Measurements from ENCODE around the gene CLIC6.
"Not testable (repeated sequence)": the region's sequence is repeated elsewhere in the genome, so short reads cannot be mapped to it uniquely, and the experiment has no call there.

The CLIC6 gene

DNA sequence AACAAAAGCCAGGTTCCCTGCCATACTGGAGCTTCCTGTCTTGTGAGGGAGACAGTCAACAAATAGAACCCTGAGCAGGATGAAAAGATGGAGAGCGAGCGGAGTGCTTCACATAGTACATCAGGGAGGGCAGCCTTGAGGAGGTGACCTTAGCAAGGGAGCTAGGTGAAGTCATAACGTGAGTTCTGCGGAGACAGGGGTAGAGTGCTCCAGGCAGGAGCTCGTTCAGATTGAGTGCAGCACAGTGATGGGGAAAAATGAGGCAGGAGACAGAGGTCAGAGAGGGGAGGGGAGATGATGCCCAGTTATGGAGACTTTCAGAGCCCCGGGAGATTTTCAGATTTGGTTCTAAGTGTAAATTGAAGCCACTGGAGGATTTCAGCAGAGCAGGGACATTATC lies 15.3 kb upstream of the CLIC6 start:
- peaks cover 51% of the 10 kb centered on the region for H3K27me3 ChIP-seq
- H3K4me3 ChIP-seq (ENCODE audit: low read depth in 1 of 2, low read length in 1 of 2) = no peak overlapping the region
- no peaks in the 10 kb centered on the region for H3K36me3 ChIP-seq
- no peaks in the 10 kb centered on the region for H3K9me3 ChIP-seq
- H3K4me1 ChIP-seq (ENCODE audit: control insufficient read depth in 1 of 2, insufficient read depth in 1 of 2, low read depth in 1 of 2, low read length in 1 of 2) = no peaks in the 10 kb centered on the region
- H3K27ac ChIP-seq = no peak overlapping the region
- TF ChIP-seq, protein P1, sequence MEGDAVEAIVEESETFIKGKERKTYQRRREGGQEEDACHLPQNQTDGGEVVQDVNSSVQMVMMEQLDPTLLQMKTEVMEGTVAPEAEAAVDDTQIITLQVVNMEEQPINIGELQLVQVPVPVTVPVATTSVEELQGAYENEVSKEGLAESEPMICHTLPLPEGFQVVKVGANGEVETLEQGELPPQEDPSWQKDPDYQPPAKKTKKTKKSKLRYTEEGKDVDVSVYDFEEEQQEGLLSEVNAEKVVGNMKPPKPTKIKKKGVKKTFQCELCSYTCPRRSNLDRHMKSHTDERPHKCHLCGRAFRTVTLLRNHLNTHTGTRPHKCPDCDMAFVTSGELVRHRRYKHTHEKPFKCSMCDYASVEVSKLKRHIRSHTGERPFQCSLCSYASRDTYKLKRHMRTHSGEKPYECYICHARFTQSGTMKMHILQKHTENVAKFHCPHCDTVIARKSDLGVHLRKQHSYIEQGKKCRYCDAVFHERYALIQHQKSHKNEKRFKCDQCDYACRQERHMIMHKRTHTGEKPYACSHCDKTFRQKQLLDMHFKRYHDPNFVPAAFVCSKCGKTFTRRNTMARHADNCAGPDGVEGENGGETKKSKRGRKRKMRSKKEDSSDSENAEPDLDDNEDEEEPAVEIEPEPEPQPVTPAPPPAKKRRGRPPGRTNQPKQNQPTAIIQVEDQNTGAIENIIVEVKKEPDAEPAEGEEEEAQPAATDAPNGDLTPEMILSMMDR (IDR thresholded peaks at IDR 0.05) = no peak

DNA sequence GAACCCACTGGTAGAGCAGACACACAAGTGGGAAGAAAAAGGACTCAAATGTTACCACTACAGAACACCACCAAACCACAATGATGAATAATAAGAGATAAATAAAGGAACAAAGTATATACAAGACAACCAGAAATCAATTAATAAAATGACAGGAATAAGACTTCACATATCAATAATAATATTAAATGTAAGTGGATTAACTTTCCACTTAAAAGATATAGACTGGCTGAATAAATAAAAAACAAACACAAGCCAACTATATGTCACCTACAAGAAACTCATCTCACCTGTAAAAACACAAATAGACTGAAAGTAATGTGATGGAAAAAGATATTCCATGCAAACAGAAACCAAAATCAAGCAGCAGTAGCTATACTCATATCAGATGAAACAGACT lies 6.9 kb upstream of the CLIC6 start:
- Histone ChIP-seq H3K27me3 (peaks cover 79% of the 10 kb centered on the region), H3K4me3 (ENCODE audit: low read depth in 1 of 2, low read length in 1 of 2) (no peak overlapping the region), H3K9me3 (no peaks in the 10 kb centered on the region), H3K36me3 (no peaks in the 10 kb centered on the region), H3K27ac (no peak overlapping the region), H3K4me1 (ENCODE audit: control insufficient read depth in 1 of 2, insufficient read depth in 1 of 2, low read depth in 1 of 2, low read length in 1 of 2) (no peaks in the 10 kb centered on the region)
- TF ChIP-seq, protein P1 (IDR thresholded peaks at IDR 0.05) = no peak

DNA sequence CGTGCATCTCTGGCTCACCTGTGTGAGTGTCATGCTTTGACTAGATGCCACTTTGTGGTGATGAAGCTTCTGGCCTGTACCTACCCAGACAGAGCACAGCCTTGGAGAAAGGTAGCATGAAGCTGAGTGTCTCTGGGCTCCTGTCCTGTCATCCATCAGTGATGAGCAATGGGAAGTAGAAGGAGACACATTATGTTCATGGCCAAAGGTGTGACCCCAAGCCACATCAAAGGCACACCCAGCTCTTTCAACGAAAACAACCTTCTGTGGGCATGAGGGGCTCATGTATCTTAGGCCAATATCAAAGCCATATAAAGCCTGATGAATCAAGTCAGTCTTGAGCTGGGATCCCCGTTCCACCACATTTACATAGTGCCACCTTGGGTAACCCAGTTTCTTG lies 1.0 kb upstream of the CLIC6 start:
- no peak overlapping the region for H3K27ac ChIP-seq
- no peaks in the 10 kb centered on the region for H3K36me3 ChIP-seq
- TF ChIP-seq, protein P1 (IDR thresholded peaks at IDR 0.05) = no peak
- no peak overlapping the region for H3K4me3 ChIP-seq (ENCODE audit: low read depth in 1 of 2, low read length in 1 of 2)
- peaks cover 93% of the 10 kb centered on the region for H3K27me3 ChIP-seq
- H3K9me3 ChIP-seq = no peaks in the 10 kb centered on the region
- H3K4me1 ChIP-seq (ENCODE audit: control insufficient read depth in 1 of 2, insufficient read depth in 1 of 2, low read depth in 1 of 2, low read length in 1 of 2) = peaks cover 0 to 6% of the 10 kb centered on the region in 2 experiments

DNA sequence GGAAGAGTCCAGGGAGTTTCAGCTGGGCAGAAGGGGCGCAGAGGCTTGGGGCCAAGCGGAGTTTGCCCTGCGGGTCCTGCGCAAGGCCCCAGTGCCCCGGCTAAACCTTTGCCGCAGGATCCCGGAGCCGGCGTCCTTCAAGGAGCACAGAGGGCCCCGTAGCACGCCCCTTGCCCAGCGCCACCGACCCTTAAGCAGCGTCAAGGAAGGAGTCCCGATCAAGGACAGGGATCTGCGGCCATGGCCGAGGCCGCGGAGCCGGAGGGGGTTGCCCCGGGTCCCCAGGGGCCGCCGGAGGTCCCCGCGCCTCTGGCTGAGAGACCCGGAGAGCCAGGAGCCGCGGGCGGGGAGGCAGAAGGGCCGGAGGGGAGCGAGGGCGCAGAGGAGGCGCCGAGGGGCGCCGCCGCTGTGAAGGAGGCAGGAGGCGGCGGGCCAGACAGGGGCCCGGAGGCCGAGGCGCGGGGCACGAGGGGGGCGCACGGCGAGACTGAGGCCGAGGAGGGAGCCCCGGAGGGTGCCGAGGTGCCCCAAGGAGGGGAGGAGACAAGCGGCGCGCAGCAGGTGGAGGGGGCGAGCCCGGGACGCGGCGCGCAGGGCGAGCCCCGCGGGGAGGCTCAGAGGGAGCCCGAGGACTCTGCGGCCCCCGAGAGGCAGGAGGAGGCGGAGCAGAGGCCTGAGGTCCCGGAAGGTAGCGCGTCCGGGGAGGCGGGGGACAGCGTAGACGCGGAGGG lies 520 bp downstream of the CLIC6 start:
- TF ChIP-seq, protein P1 (IDR thresholded peaks at IDR 0.05) = no peak
- Histone ChIP-seq H3K36me3 (no peaks in the 10 kb centered on the region), H3K4me1 (ENCODE audit: control insufficient read depth in 1 of 2, insufficient read depth in 1 of 2, low read depth in 1 of 2, low read length in 1 of 2) (peaks cover 0 to 6% of the 10 kb centered on the region in 2 experiments), H3K9me3 (no peaks in the 10 kb centered on the region), H3K4me3 (ENCODE audit: low read depth in 1 of 2, low read length in 1 of 2) (no peak overlapping the region), H3K27ac (no peak overlapping the region), H3K27me3 (peaks cover 95% of the 10 kb centered on the region)

DNA sequence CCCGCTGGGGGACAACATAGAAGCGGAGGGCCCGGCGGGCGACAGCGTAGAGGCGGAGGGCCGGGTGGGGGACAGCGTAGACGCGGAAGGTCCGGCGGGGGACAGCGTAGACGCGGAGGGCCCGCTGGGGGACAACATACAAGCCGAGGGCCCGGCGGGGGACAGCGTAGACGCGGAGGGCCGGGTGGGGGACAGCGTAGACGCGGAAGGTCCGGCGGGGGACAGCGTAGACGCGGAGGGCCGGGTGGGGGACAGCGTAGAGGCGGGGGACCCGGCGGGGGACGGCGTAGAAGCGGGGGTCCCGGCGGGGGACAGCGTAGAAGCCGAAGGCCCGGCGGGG lies 1.1 kb downstream of the CLIC6 start:
- H3K4me3 ChIP-seq (ENCODE audit: low read depth in 1 of 2, low read length in 1 of 2); H3K27ac ChIP-seq; H3K4me1 ChIP-seq (ENCODE audit: control insufficient read depth in 1 of 2, insufficient read depth in 1 of 2, low read depth in 1 of 2, low read length in 1 of 2); H3K36me3 ChIP-seq; H3K9me3 ChIP-seq: not testable (repeated sequence)
- H3K27me3 ChIP-seq = peaks cover 99% of the 10 kb centered on the region

DNA sequence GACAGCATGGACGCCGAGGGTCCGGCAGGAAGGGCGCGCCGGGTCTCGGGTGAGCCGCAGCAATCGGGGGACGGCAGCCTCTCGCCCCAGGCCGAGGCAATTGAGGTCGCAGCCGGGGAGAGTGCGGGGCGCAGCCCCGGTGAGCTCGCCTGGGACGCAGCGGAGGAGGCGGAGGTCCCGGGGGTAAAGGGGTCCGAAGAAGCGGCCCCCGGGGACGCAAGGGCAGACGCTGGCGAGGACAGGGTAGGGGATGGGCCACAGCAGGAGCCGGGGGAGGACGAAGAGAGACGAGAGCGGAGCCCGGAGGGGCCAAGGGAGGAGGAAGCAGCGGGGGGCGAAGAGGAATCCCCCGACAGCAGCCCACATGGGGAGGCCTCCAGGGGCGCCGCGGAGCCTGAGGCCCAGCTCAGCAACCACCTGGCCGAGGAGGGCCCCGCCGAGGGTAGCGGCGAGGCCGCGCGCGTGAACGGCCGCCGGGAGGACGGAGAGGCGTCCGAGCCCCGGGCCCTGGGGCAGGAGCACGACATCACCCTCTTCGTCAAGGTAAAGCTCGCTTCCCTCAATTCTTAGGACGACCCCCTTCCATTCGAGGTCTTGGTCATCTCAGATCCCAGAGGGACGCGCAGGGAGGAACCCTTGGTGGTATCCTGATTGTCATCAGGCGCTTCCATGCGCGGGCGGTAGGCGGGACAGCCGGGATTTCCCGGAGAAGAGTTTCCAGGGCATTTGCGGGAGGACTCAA lies 1.6 kb downstream of the CLIC6 start:
- Histone ChIP-seq H3K27me3 (peaks cover 99% of the 10 kb centered on the region), H3K36me3 (no peaks in the 10 kb centered on the region), H3K9me3 (no peaks in the 10 kb centered on the region), H3K4me1 (ENCODE audit: control insufficient read depth in 1 of 2, insufficient read depth in 1 of 2, low read depth in 1 of 2, low read length in 1 of 2) (peaks cover 0 to 6% of the 10 kb centered on the region in 2 experiments), H3K27ac (no peak overlapping the region), H3K4me3 (ENCODE audit: low read depth in 1 of 2, low read length in 1 of 2) (no peak overlapping the region)
- TF ChIP-seq, protein P1 (IDR thresholded peaks at IDR 0.05) = no peak
